ENCODE data around the gene AHDC1. TPM values are rescaled to one million over a fixed set of nuclear protein-coding genes. Genes with fewer than 3 reads are reported as not detected.

The AHDC1 gene
- total RNA-seq, 1 donor from 2014 or later = 10.6 TPM

- FAIRE-seq (no peak), DNase-seq (ENCODE audit: low spot score in 2 of 2) (no peak)
These were observed 3.3 kb downstream of the AHDC1 start for GRCh38 chr1:27600498-27601175.

GRCh38 chr1:27599605-27600497 lies 4.1 kb downstream of the AHDC1 start:
- DNase-seq (ENCODE audit: low spot score in 2 of 2) = no peak

GRCh38 chr1:27598902-27599528 lies 4.9 kb downstream of the AHDC1 start:
- peak; percentile 54 to 82 for DNase-seq (ENCODE audit: low spot score in 2 of 2)

More at GRCh38 chr1:27599605-27600497, 4.1 kb downstream of the AHDC1 start:
- no peak for FAIRE-seq

GRCh38 chr1:27598295-27598687 lies 5.7 kb downstream of the AHDC1 start:
- DNase-seq (ENCODE audit: low spot score in 2 of 2) (no peak), FAIRE-seq (no peak)

More at GRCh38 chr1:27598902-27599528, 4.9 kb downstream of the AHDC1 start:
- no peak for FAIRE-seq

- DNase-seq (ENCODE audit: low spot score in 2 of 2) (no peak), FAIRE-seq (no peak)
These were observed 6.2 kb downstream of the AHDC1 start for GRCh38 chr1:27597516-27598294.

DNA sequence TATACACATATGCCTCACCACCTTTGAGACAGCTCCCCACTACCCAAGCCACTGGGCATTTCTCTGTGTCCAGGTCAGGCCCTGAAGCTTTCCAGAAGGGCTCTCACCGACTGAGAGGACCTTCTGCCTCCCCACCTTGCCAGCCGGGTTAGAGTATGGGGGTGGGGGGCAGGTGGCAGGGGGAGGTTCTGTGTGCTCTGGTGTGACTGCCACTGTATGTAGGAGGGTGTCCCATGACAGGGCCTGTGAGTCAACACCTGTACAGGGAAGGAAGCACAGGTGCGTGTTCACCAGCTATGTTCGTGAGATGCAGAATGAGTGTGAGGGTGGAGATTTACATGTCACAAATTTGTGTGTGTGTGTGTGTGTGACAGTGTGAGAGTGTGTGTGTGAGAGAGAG lies 7.0 kb downstream of the AHDC1 start:
- no peak for DNase-seq (ENCODE audit: low spot score in 2 of 2)
- FAIRE-seq = no peak

DNA sequence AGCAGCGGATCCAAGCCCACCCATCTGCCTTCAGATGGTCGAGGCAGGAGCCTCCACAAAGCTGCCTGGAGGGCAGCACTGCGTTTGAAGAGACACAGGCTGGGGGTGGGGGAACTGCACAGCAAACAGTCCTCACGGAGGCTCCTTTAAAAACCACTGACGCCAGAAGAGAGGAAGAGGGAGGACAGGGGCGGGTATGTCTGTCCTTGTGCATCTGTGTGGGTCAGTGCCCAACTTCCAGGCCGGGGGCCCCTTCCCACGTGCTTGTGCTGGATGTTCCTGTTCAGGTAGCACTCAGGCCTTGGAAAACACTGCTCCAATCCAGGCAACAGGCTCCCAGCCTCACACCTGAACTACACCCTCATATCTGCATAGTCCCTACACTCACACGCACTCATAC lies 7.7 kb downstream of the AHDC1 start:
- DNase-seq (ENCODE audit: low spot score in 2 of 2) (no peak), FAIRE-seq (no peak)

DNA sequence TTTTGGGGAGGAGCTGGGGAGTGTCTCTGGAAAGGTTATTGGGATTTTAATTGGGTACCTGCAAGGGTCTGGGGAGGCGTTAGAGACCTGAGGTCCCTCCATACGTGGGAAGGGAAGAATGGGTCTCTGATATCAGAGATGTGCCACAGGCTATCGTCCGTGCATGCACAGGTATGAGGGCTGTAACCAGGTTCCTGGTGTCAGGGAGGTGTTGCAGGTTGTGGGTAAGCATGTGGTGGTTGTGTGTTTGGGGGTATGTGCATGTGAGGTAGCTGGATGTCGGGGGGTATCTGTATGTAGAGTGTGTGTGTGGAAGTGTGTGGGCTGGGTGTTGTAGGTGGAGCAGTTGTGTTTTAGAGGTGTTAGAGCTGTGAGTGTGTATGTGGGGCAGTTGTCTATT lies 8.3 kb downstream of the AHDC1 start:
- no peak for FAIRE-seq
- DNase-seq (ENCODE audit: low spot score in 2 of 2) = no peak

GRCh38 chr1:27594564-27595510 lies 9.1 kb downstream of the AHDC1 start:
- no peak for FAIRE-seq
- no peak for DNase-seq (ENCODE audit: low spot score in 2 of 2)

GRCh38 chr1:27593678-27594563 lies 10.0 kb downstream of the AHDC1 start:
- no peak for DNase-seq (ENCODE audit: low spot score in 2 of 2)
- no peak for FAIRE-seq

GRCh38 chr1:27592931-27593677 lies 10.8 kb downstream of the AHDC1 start:
- FAIRE-seq (no peak), DNase-seq (ENCODE audit: low spot score in 2 of 2) (no peak)

DNA sequence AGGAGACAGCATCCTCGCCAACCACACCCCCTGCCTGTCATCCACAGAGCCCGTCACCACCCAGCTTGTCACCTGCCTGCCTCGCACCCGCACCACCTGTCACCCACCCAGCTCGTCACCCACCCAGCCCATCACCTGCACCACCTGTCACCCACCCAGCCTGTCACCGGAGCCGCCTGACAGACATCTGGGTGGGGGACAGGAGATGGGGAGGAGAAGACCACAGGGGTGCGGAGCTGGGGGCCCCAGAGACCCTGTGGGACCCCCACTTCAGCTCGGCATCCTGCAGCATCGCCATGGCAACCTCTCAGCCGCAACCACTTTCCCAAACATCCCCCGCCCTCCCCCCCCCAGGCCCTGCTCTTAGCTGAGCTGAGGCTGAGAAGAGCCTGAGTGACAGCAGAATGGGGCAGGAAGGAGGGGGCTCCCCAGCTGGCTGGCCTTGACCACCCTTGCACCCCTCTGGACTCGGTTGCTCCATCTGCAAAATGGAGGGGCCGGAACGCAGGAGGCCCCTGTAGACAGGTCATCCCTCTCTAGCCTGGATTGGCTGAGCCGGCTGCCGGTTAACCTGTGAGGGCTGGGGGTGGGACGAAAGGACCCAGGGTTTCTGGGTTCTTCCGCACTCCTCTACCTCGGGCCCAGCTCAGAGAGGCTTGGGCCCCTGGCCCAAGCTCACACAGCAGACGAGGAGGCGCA lies 11.6 kb downstream of the AHDC1 start:
- FAIRE-seq (no peak), DNase-seq (ENCODE audit: low spot score in 2 of 2) (no peak)

DNA sequence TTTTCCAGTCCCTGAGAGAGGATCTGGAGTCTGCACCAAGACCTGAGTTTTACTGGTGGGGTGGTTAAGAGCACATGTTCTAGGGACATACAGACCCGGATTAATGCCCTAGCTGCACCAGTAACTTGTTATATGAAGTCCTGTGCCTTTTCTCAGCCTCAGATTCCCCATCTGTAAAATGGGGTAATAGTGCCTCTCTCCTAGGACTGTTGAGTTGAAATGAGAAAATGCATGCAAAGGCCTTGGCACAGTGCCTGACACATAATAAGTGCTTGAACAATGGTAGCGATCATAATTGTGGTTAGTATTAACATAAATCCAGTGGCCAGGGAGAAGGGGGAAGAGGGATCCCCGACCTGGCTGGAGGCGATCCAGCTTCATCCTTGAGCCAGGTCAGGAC lies 12.3 kb downstream of the AHDC1 start:
- FAIRE-seq = no peak

DNA sequence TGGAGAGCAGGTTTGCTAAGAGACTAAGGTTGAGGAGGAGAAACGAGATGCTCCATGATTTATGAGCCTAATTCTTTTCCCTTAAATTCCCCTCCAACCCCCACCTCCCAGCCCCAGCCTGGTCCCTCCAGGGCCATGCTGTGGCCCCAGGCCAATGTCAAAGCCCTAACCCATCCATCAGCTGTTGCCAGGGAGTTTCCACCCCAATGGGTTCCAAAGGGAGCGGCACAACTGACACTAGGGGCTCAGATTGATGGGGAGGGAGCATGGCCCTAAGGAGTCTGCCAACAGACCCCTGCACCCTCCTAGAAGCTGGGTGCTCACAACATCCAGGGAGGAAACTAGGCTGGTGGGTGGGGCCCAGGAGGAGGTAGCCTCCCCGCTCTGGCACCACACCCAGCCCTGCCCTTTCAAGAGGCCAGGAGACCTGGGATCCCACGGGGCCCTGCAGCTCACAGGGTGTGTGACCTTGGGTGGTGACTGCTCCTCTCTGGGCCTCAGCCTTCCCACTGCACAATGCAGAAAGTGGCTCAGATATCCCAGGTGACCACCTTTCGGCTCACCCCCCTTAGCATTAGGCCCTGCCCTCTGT lies 12.9 kb downstream of the AHDC1 start:
- no peak for DNase-seq (ENCODE audit: low spot score in 2 of 2)
- FAIRE-seq = no peak

More for the DNA sequence above, 12.3 kb downstream of the AHDC1 start:
- DNase-seq (ENCODE audit: low spot score in 2 of 2) = no peak

- no peak for FAIRE-seq
These were observed 14.0 kb downstream of the AHDC1 start for GRCh38 chr1:27589841-27590426.

DNA sequence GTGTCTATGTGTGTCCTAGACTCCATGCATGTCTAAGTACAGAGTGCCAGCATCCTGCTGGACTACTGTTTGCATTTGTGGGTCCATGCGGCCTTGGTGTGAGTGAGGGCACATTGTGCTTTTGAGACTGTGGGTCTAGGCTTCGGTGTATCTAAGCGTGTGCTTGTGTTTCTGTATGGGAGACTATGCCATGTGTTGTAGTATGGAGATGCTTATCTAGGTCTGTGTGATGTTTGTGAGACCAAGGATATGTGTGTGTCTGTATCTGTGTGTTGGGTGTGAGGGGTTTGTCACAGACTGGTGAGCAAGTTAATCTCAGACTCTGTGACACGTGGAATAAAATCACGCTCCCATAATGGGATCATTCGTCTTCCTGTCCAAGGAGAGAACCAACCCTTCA lies 14.5 kb downstream of the AHDC1 start:
- DNase-seq (ENCODE audit: low spot score in 2 of 2) (no peak), FAIRE-seq (no peak)

More at GRCh38 chr1:27589841-27590426, 14.0 kb downstream of the AHDC1 start:
- peak in 1 of 2 donors; percentile 66 for DNase-seq (ENCODE audit: low spot score in 2 of 2)

All from frontal cortex (tissue), 4 donors.